ENCODE data around the gene HARS1.
A peak's percentile ranks its signal among the peaks of the same experiment; 100 is the strongest.
"Not testable (repeated sequence)": the region's sequence is repeated elsewhere in the genome, so short reads cannot be mapped to it uniquely, and the experiment has no call there.

The HARS1 gene

DNA sequence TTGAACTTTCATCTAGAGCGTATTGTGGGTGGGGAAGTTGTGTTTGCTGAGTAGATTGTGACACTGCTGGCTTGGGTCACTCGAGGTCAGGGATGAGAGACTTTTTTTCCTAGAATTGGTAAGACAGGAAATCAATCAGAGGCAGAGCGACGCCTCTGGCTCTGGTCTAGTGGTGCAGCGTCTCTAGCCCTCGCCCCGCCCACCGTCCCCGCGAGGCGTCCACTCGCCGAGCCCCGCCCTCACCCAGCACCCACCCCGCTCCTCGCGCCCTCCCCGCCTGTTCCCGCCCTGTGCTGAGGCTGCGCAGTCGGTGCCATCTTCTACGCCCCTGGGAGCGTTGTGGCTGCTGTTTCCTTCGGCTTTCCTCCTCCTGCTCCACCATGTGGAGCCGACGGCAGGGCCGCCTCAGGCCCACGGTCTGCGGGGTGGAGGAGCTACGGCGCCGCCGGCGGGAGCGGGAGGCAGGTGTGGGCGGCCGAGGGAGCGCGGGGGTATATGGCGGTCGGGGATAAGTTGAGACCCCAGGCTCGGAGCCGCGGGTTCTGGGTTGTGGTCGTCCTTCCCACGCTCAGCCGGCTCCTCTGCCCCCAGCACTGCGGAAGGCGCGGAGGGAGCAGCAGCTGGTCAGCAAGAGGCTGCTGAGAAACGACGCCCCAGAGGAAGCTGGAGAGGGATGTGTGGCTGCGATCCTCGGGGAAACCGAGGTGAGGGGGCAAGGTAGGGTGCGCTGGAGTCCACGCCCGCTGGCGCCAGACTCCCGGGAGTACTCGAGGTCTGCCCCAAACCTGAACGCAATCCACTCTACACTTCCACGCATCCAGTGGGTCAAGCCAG lies 51.8 kb downstream of the HARS1 start, which contains the start of gene TMCO6:
Gene TMCO6, plus strand, starts transcription at position 304 of the 834 bp plus-strand sequence. Its CDS starts 77 bp downstream, at position 381.
- Histone ChIP-seq H3K9ac (ENCODE audit: low read length) (peak within 1 kb of the TSS; percentile 66), H3K27ac (ENCODE audit: low read depth, low read length) (peak within 1 kb of the TSS; percentile 90), H3K4me1 (ENCODE audit: control insufficient read depth, insufficient read depth, low read length) (no peaks in the 10 kb centered on the region), H3K4me3 (ENCODE audit: low read length) (peak within 1 kb of the TSS; percentile 80), H3K27me3 (ENCODE audit: control insufficient read depth, insufficient read depth, low read length) (no peaks in the 10 kb centered on the region), H3K36me3 (ENCODE audit: control insufficient read depth, insufficient read depth, low read length) (peaks cover 13% of the 10 kb centered on the region)

DNA sequence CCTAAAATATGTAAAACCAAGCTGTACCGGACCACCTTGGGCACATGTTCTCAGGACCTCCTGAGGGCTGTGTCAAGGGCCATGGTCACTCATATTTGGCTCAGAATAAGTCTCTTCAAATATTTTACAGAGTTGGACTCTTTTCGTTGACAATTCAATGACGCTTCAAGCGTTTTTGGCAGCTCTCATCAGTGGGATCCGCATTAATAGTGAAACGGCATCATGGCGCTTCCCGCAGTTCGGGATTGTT lies 52.3 kb downstream of the HARS1 start:
- H3K9ac ChIP-seq (ENCODE audit: low read length); H3K36me3 ChIP-seq (ENCODE audit: control insufficient read depth, insufficient read depth, low read length); H3K4me1 ChIP-seq (ENCODE audit: control insufficient read depth, insufficient read depth, low read length); H3K27me3 ChIP-seq (ENCODE audit: control insufficient read depth, insufficient read depth, low read length): not testable (repeated sequence)
- Histone ChIP-seq H3K27ac (ENCODE audit: low read depth, low read length) (peak overlapping the region; percentile 90), H3K4me3 (ENCODE audit: low read length) (peak overlapping the region; percentile 80)

DNA sequence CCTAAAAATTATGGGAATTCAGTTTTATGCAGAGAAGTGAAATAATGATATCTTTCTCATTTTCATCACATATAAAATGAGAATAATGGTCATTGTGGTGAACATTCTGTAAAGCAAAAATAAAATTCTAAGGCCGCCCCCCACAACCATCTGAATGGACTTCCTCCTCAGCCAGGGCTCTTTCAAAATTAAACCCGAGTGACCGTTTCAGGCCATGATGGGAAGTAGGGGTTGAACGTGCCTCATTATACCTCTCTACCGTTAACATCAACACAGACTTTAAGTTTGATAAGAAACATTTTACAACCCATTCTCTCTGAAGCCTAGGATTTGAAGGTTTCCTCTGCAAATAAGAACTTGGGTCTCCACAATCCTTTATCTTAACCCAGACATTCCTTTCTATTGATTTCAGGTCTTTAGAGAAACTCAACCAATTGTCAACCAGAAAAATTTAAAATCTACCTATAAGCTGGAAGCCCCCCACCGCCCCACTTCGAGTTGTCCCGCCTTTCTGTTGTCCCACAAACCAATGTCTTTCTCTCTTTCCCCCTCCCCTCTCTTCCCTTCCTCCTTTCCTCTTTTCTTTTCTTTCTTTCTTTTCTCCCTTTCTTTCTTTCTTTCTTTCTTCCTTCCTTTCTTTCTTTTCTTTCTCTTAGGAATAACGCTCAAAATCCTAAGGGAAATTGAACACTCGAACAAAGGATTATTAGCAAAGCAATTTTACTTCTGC lies 53.6 kb downstream of the HARS1 start:
- Histone ChIP-seq H3K4me3 (ENCODE audit: low read length) (no peak overlapping the region), H3K9ac (ENCODE audit: low read length) (no peak overlapping the region), H3K4me1 (ENCODE audit: control insufficient read depth, insufficient read depth, low read length) (peaks cover 4% of the 10 kb centered on the region), H3K27ac (ENCODE audit: low read depth, low read length) (no peak overlapping the region), H3K36me3 (ENCODE audit: control insufficient read depth, insufficient read depth, low read length) (peaks cover 4% of the 10 kb centered on the region), H3K27me3 (ENCODE audit: control insufficient read depth, insufficient read depth, low read length) (no peaks in the 10 kb centered on the region)

- Histone ChIP-seq H3K9ac (ENCODE audit: low read length) (no peak overlapping the region), H3K36me3 (ENCODE audit: control insufficient read depth, insufficient read depth, low read length) (no peaks in the 10 kb centered on the region), H3K4me1 (ENCODE audit: control insufficient read depth, insufficient read depth, low read length) (peaks cover 4% of the 10 kb centered on the region), H3K27me3 (ENCODE audit: control insufficient read depth, insufficient read depth, low read length) (no peaks in the 10 kb centered on the region), H3K4me3 (ENCODE audit: low read length) (no peak overlapping the region), H3K27ac (ENCODE audit: low read depth, low read length) (no peak overlapping the region)
Observed at GRCh38 chr5:140635291-140636257, 55.6 kb downstream of the HARS1 start.

GRCh38 chr5:140634103-140634502 lies 57.1 kb downstream of the HARS1 start:
- Histone ChIP-seq H3K4me3 (ENCODE audit: low read length) (no peak overlapping the region), H3K27ac (ENCODE audit: low read depth, low read length) (no peak overlapping the region), H3K9ac (ENCODE audit: low read length) (no peak overlapping the region), H3K36me3 (ENCODE audit: control insufficient read depth, insufficient read depth, low read length) (no peaks in the 10 kb centered on the region), H3K4me1 (ENCODE audit: control insufficient read depth, insufficient read depth, low read length) (peaks cover 4% of the 10 kb centered on the region), H3K27me3 (ENCODE audit: control insufficient read depth, insufficient read depth, low read length) (no peaks in the 10 kb centered on the region)

- H3K4me3 ChIP-seq (ENCODE audit: low read length): peak overlapping the region; percentile 80
- H3K4me1 ChIP-seq (ENCODE audit: control insufficient read depth, insufficient read depth, low read length): peaks cover 4% of the 10 kb centered on the region
- no peak overlapping the region for H3K27ac ChIP-seq (ENCODE audit: low read depth, low read length)
- no peak overlapping the region for H3K9ac ChIP-seq (ENCODE audit: low read length)
- no peaks in the 10 kb centered on the region for H3K27me3 ChIP-seq (ENCODE audit: control insufficient read depth, insufficient read depth, low read length)
- H3K36me3 ChIP-seq (ENCODE audit: control insufficient read depth, insufficient read depth, low read length): no peaks in the 10 kb centered on the region
Observed at GRCh38 chr5:140633501-140633900, 57.7 kb downstream of the HARS1 start.

DNA sequence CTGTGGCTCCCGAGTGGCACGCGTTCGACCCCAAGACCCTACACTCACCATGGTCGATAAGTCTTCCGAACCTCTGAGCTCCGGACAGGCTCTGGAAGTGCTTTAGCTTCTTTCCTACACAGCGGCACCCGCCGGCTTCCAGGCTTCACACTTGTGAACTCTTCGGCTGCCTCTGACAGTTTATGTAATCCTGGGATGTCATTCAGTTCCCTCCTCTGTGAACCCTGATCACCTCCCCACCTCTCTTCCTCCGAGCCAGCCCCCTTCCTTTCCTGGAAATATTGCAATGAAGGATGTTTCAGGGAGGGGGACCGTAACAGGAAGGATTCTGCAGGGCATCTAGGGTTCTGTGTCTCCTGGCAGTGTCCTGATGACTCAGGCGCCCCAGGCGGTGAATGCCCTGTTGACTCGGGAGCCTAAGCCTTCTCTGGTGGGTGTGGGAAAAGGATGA lies 58.1 kb downstream of the HARS1 start, which contains the start of gene CD14:
Gene CD14, minus strand, starts transcription at position 155 of the 451 bp plus-strand sequence. Its CDS starts 104 bp downstream, at position 51.
- Histone ChIP-seq H3K4me3 (ENCODE audit: low read length) (peak within 1 kb of the TSS; percentile 80), H3K27ac (ENCODE audit: low read depth, low read length) (peak within 1 kb of the TSS; percentile 49), H3K9ac (ENCODE audit: low read length) (peak within 1 kb of the TSS; percentile 42), H3K4me1 (ENCODE audit: control insufficient read depth, insufficient read depth, low read length) (peaks cover 4% of the 10 kb centered on the region), H3K36me3 (ENCODE audit: control insufficient read depth, insufficient read depth, low read length) (no peaks in the 10 kb centered on the region), H3K27me3 (ENCODE audit: control insufficient read depth, insufficient read depth, low read length) (no peaks in the 10 kb centered on the region)

GRCh38 chr5:140632366-140633020 lies 58.7 kb downstream of the HARS1 start:
- peaks cover 4% of the 10 kb centered on the region for H3K4me1 ChIP-seq (ENCODE audit: control insufficient read depth, insufficient read depth, low read length)
- peak overlapping the region; percentile 80 for H3K4me3 ChIP-seq (ENCODE audit: low read length)
- no peaks in the 10 kb centered on the region for H3K27me3 ChIP-seq (ENCODE audit: control insufficient read depth, insufficient read depth, low read length)
- H3K27ac ChIP-seq (ENCODE audit: low read depth, low read length): peak overlapping the region; percentile 49
- H3K36me3 ChIP-seq (ENCODE audit: control insufficient read depth, insufficient read depth, low read length): no peaks in the 10 kb centered on the region
- H3K9ac ChIP-seq (ENCODE audit: low read length): peak overlapping the region; percentile 42

DNA sequence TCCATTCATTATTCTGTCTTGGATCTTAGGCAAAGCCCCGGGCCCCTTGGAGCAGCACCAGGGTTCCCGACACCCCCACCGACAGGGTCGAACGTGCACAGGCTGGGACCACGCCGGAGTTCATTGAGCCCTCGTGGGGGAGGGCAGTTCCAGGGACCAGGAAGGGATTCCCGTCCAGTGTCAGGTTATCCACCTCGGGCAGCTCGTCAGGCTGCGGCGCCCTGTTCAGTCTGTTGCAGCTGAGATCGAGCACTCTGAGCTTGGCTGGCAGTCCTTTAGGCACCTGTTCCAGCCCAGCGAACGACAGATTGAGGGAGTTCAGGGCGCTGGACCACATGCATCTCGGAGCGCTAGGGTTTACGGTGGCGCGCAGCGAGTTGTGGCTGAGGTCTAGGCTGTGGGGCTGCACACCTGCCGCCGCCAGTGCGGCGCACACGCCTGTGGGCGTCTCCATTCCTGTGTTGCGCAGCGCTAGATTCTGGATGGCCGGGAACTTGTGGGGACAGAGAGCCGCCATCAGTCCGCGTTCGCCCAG lies 59.3 kb downstream of the HARS1 start:
- Histone ChIP-seq H3K4me1 (ENCODE audit: control insufficient read depth, insufficient read depth, low read length) (peaks cover 4% of the 10 kb centered on the region), H3K27me3 (ENCODE audit: control insufficient read depth, insufficient read depth, low read length) (no peaks in the 10 kb centered on the region), H3K27ac (ENCODE audit: low read depth, low read length) (peak overlapping the region; percentile 49), H3K36me3 (ENCODE audit: control insufficient read depth, insufficient read depth, low read length) (no peaks in the 10 kb centered on the region), H3K4me3 (ENCODE audit: low read length) (peak overlapping the region; percentile 80), H3K9ac (ENCODE audit: low read length) (peak overlapping the region; percentile 42)

- Histone ChIP-seq H3K27ac (ENCODE audit: low read depth, low read length) (no peak overlapping the region), H3K9ac (ENCODE audit: low read length) (no peak overlapping the region), H3K36me3 (ENCODE audit: control insufficient read depth, insufficient read depth, low read length) (no peaks in the 10 kb centered on the region), H3K4me1 (ENCODE audit: control insufficient read depth, insufficient read depth, low read length) (peaks cover 4% of the 10 kb centered on the region), H3K4me3 (ENCODE audit: low read length) (peak overlapping the region; percentile 80), H3K27me3 (ENCODE audit: control insufficient read depth, insufficient read depth, low read length) (no peaks in the 10 kb centered on the region)
Observed at GRCh38 chr5:140631036-140631417, 60.1 kb downstream of the HARS1 start.

GRCh38 chr5:140630292-140631035 lies 60.7 kb downstream of the HARS1 start:
- no peaks in the 10 kb centered on the region for H3K36me3 ChIP-seq (ENCODE audit: control insufficient read depth, insufficient read depth, low read length)
- H3K9ac ChIP-seq (ENCODE audit: low read length): no peak overlapping the region
- no peak overlapping the region for H3K4me3 ChIP-seq (ENCODE audit: low read length)
- H3K27ac ChIP-seq (ENCODE audit: low read depth, low read length): peak overlapping the region; percentile 17
- peaks cover 4% of the 10 kb centered on the region for H3K4me1 ChIP-seq (ENCODE audit: control insufficient read depth, insufficient read depth, low read length)
- no peaks in the 10 kb centered on the region for H3K27me3 ChIP-seq (ENCODE audit: control insufficient read depth, insufficient read depth, low read length)

Data from rectal smooth muscle tissue (tissue), 1 donor.